ENCODE data around the gene FGD5. TPM values are rescaled to one million over a fixed set of nuclear protein-coding genes. Genes with fewer than 3 reads are reported as not detected.

FGD5 gene
- total and polyA plus RNA-seq, 9 of the 15 experiments (the other 6 are each of a cell fraction or from before 2014, with no cell fraction given): 0.18 TPM; not detected in 8

DNA sequence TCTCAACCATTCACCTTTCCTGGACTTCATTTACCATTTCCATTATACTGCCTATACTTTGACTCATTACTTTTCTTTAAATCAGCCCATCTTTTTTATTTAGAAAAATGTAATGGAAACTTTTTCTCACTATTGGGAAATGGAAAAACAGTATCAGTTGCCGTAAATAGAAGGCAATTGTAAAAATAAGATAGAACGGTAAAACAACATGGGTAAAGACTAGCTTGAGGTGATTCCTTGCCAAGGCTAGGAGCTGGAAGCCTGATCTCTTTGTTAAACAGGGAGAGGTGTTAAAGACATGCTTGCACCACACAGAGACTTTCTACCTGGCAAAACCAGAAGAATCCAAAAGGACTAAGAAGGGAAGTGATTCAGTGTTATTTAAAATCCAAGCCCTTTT is 5.9 kb downstream of the FGD5 start (continued):
- TF ChIP-seq, protein P1, sequence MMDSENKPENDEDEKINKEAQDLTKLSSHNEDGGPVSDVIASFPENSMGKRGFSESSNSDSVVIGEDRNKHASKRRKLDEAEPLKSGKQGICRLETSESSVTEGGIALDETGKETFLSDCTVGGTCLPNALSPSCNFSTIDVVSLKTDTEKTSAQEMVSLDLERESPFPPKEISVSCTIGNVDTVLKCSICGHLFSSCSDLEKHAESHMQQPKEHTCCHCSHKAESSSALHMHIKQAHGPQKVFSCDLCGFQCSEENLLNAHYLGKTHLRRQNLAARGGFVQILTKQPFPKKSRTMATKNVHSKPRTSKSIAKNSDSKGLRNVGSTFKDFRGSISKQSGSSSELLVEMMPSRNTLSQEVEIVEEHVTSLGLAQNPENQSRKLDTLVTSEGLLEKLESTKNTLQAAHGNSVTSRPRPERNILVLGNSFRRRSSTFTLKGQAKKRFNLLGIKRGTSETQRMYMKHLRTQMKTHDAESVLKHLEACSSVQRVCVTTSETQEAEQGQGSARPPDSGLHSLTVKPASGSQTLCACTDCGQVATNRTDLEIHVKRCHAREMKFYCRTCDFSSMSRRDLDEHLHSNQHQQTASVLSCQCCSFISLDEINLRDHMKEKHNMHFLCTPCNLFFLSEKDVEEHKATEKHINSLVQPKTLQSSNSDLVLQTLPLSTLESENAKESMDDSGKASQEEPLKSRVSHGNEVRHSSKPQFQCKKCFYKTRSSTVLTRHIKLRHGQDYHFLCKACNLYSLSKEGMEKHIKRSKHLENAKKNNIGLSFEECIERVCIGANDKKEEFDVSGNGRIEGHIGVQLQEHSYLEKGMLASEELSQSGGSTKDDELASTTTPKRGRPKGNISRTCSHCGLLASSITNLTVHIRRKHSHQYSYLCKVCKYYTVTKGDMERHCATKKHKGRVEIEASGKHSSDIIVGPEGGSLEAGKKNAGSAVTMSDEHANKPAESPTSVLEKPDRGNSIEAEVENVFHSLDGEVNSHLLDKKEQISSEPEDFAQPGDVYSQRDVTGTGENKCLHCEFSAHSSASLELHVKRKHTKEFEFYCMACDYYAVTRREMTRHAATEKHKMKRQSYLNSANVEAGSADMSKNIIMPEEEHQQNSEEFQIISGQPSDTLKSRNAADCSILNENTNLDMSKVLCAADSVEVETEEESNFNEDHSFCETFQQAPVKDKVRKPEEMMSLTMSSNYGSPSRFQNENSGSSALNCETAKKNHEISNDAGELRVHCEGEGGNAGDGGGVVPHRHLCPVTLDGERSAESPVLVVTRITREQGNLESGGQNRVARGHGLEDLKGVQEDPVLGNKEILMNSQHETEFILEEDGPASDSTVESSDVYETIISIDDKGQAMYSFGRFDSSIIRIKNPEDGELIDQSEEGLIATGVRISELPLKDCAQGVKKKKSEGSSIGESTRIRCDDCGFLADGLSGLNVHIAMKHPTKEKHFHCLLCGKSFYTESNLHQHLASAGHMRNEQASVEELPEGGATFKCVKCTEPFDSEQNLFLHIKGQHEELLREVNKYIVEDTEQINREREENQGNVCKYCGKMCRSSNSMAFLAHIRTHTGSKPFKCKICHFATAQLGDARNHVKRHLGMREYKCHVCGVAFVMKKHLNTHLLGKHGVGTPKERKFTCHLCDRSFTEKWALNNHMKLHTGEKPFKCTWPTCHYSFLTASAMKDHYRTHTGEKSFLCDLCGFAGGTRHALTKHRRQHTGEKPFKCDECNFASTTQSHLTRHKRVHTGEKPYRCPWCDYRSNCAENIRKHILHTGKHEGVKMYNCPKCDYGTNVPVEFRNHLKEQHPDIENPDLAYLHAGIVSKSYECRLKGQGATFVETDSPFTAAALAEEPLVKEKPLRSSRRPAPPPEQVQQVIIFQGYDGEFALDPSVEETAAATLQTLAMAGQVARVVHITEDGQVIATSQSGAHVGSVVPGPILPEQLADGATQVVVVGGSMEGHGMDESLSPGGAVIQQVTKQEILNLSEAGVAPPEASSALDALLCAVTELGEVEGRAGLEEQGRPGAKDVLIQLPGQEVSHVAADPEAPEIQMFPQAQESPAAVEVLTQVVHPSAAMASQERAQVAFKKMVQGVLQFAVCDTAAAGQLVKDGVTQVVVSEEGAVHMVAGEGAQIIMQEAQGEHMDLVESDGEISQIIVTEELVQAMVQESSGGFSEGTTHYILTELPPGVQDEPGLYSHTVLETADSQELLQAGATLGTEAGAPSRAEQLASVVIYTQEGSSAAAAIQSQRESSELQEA (IDR thresholded peaks at IDR 0.05; ENCODE audit: low read depth): no peak

GRCh38 chr3:14826069-14826468 is 7.3 kb downstream of the FGD5 start:
- no peak overlapping the region for H3K4me2 ChIP-seq (ENCODE audit: insufficient read depth, low read length)
- H3K9ac ChIP-seq (ENCODE audit: insufficient read depth in 1 of 2, low read depth in 2 of 2, low read length in 2 of 2): no peak overlapping the region
- no peak for FAIRE-seq
- ATAC-seq: no peak
- H3K27me3 ChIP-seq (ENCODE audit: control insufficient read depth in 2 of 2, insufficient read depth in 2 of 2, low read length in 2 of 2): peaks cover 82 to 83% of the 10 kb centered on the region in 2 experiments
- peaks cover 7% of the 10 kb centered on the region for H4K20me1 ChIP-seq (replicated peaks; ENCODE audit: control insufficient read depth, insufficient read depth, low read length)
- H3K79me2 ChIP-seq (ENCODE audit: control insufficient read depth, insufficient read depth, low read length): no peaks in the 10 kb centered on the region
- DNase-seq (ENCODE audit: extremely low read depth in 1 of 4, low spot score in 3 of 4): no peak
- no peak overlapping the region for H3K4me3 ChIP-seq
- H3K9me1 ChIP-seq (ENCODE audit: control insufficient read depth, insufficient read depth, low read length): no peaks in the 10 kb centered on the region
- in situ Hi-C loops (cut with MboI) (no loop called here), intact Hi-C loops (cut with micrococcal nuclease) (no loop called here)
- H3K9me3 ChIP-seq (replicated peaks; ENCODE audit: control insufficient read depth, insufficient read depth, low read depth, low read length): no peaks in the 10 kb centered on the region
- ChIA-PET POLR2A (interaction anchor here (1.8 to 3.4 kb wide), 2 partner anchors 11 to 20 kb away, joined by 4 to 18 read pairs; no protein-coding TSS in a partner anchor), CTCF (ENCODE audit: low intra/inter-chr PET ratio) (no interaction called here)
- 1% methylated on average over 4 of the region's 4 CpGs for WGBS (ENCODE audit: insufficient coverage, low coverage, missing lambda C conversion rate)
- no peaks in the 10 kb centered on the region for H3K36me3 ChIP-seq (ENCODE audit: control insufficient read depth, insufficient read depth, low read length)
- no TSS peak for BruUV-seq (replicated peaks)
- H3K27ac ChIP-seq (ENCODE audit: extremely low read depth, low read depth, low read length): no peak overlapping the region
- H3K4me1 ChIP-seq (replicated peaks in 1 of 2; ENCODE audit: control insufficient read depth in 2 of 2, insufficient read depth in 2 of 2, low read length in 2 of 2): no peaks in the 10 kb centered on the region
- H2AFZ ChIP-seq (ENCODE audit: low read depth, low read length): no peak overlapping the region
- TF ChIP-seq MAX (CRISPR knock-in tag; IDR thresholded peaks at IDR 0.05): no peak
- TF ChIP-seq CAMTA2 (CRISPR knock-in tag; conservative IDR thresholded peaks at IDR 0.05): no peak
- TF ChIP-seq TEAD2 (tag; IDR thresholded peaks at IDR 0.05): no peak
- no peak for TF ChIP-seq XRCC5 (IDR thresholded peaks at IDR 0.05; ENCODE audit: low read depth, low read length)
- TF ChIP-seq, protein P2, sequence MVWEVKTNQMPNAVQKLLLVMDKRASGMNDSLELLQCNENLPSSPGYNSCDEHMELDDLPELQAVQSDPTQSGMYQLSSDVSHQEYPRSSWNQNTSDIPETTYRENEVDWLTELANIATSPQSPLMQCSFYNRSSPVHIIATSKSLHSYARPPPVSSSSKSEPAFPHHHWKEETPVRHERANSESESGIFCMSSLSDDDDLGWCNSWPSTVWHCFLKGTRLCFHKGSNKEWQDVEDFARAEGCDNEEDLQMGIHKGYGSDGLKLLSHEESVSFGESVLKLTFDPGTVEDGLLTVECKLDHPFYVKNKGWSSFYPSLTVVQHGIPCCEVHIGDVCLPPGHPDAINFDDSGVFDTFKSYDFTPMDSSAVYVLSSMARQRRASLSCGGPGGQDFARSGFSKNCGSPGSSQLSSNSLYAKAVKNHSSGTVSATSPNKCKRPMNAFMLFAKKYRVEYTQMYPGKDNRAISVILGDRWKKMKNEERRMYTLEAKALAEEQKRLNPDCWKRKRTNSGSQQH (CRISPR knock-in tag; IDR thresholded peaks at IDR 0.05): no peak
- TF ChIP-seq ZNF592 (IDR thresholded peaks at IDR 0.05): no peak

All from K562 (cell line).